Central memory CD8-positive, alpha-beta T cell (primary cell): ENCODE data around the gene LRRK1.
"Not testable (repeated sequence)": the region's sequence is repeated elsewhere in the genome, so short reads cannot be mapped to it uniquely, and the experiment has no call there.

Experiments
- ATAC-seq: fragments of 150-1000 bp; cut with Tn5 transposase; replicated peaks from 2 replicates; pipeline ENCODE4 v1.10.0; 2022; ENCODE audit warnings: mild to moderate bottlenecking, moderate FRiP score, moderate number of reproducible peaks; ENCODE audit not compliant: poor library complexity, severe bottlenecking; ENCODE audit errors: extremely low read depth
- DNase-seq, 2 donors: peaks; one replicate each; pipeline ENCODE4 v3.0.0; 2021; ENCODE audit warnings: low spot score in 2 of 2
- H3K27ac Mint-ChIP-seq: one replicate; pipeline ENCODE4 v1.8.0; 2022; ENCODE audit warnings: low read depth, mild to moderate bottlenecking, moderate library complexity, mixed read lengths
- H3K27me3 Mint-ChIP-seq: one replicate; pipeline ENCODE4 v1.8.0; 2022; ENCODE audit warnings: mixed read lengths
- H3K36me3 Mint-ChIP-seq: one replicate; pipeline ENCODE4 v1.8.0; 2022; ENCODE audit warnings: mild to moderate bottlenecking, moderate library complexity, mixed read lengths; ENCODE audit not compliant: insufficient read depth
- H3K4me1 Mint-ChIP-seq: one replicate; pipeline ENCODE4 v1.8.0; 2022; ENCODE audit warnings: mixed read lengths
- H3K4me3 Mint-ChIP-seq: one replicate; pipeline ENCODE4 v1.8.0; 2022; ENCODE audit warnings: mild to moderate bottlenecking, moderate library complexity, mixed read lengths
- H3K9me3 Mint-ChIP-seq: one replicate; pipeline ENCODE4 v1.8.0; 2022; ENCODE audit warnings: mixed read lengths

LRRK1 gene

DNA sequence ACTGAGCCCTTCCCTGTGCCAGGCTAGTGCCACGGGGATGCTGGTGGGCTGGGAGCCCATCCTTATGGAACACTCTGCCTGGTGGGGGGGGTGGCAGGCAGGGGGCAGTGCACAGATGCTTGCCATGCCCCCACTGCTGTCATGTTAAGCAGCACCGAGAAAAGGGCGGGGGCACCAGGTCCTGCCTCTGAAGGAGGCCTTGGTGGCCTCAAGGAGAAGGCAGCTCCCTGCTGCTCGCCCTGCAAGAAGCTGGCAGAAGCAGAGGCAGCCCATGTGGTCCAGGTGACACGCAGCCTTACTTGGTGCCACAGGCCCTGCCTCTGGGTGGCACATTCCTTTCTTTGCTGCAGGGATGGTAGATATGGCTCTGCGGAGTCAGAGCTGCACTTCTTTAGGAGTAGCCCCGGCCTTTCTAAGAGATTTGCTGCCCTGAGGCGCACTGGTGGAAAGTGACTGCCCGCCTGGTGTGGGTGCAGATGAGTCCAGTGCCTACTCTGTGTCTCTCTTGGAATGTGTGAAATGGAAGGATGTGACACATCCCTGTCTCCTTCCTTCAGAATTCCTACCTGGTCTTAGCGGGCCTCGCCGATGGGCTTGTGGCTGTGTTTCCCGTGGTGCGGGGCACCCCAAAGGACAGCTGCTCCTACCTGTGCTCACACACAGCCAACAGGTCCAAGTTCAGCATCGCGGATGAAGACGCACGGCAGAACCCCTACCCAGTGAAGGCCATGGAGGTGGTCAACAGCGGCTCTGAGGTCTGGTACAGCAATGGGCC lies 145.8 kb downstream of the LRRK1 start:
- ATAC-seq (no peak), DNase-seq (no peak)
- Mint-ChIP-seq H3K36me3 (peaks cover 4% of the 10 kb centered on the region), H3K9me3 (no peaks in the 10 kb centered on the region), H3K4me3 (no peak overlapping the region), H3K27ac (no peak overlapping the region), H3K27me3 (no peaks in the 10 kb centered on the region), H3K4me1 (no peaks in the 10 kb centered on the region)

DNA sequence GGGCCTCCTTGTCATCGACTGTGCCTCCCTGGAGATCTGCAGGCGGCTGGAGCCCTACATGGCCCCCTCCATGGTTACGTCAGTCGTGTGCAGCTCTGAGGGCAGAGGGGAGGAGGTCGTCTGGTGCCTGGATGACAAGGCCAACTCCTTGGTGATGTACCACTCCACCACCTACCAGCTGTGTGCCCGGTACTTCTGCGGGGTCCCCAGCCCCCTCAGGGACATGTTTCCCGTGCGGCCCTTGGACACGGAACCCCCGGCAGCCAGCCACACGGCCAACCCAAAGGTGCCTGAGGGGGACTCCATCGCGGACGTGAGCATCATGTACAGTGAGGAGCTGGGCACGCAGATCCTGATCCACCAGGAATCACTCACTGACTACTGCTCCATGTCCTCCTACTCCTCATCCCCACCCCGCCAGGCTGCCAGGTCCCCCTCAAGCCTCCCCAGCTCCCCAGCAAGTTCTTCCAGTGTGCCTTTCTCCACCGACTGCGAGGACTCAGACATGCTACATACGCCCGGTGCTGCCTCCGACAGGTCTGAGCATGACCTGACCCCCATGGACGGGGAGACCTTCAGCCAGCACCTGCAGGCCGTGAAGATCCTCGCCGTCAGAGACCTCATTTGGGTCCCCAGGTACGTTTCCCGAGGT lies 146.5 kb downstream of the LRRK1 start:
- Mint-ChIP-seq H3K27me3 (peaks cover 6% of the 10 kb centered on the region), H3K9me3 (no peaks in the 10 kb centered on the region), H3K4me3 (no peak overlapping the region), H3K27ac (no peak overlapping the region), H3K36me3 (peaks cover 6% of the 10 kb centered on the region), H3K4me1 (no peaks in the 10 kb centered on the region)
- ATAC-seq, result no peak
- no peak for DNase-seq

DNA sequence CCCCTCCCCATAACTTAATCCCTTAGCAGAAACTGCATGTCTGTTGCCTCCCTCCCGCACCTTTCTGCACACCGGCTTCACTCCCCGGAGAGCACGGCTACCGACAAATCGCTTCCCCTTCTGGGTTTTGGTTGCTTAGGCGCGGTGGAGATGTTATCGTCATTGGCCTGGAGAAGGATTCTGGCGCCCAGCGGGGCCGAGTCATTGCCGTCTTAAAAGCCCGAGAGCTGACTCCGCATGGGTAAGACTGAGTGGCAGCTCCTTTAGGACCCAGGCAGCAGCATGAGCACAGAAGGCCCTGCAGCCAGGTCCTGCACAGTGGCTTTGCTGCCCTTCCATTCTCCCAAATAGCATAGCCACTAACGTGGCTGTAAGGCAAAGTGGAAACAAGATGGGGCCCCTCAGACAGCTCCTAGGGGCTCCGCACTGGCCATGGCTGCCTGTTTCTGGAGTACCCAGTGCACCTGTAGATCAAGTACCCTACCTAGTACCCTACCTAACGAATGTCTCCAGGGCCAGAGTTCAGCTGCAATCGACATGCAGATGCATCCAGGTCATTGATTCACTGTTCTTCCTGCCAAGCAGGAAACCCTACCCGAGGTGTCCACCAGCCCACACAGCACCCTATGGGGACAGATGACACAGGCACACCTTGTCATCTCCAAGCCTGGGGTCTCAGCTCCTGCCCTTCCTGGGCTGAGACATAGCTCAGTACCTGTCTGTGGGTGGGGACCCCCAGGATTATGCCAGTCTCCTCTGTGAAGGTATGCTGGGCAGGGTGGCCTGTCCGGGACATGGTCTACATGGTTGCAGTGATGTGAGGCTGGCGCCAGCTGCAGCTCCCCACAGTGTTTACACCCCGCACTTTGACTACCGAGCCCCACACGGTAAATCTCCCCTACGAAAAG lies 147.6 kb downstream of the LRRK1 start:
- H3K9me3 Mint-ChIP-seq, result no peaks in the 10 kb centered on the region
- peaks cover 6% of the 10 kb centered on the region for H3K36me3 Mint-ChIP-seq
- H3K27ac Mint-ChIP-seq, result no peak overlapping the region

DNA sequence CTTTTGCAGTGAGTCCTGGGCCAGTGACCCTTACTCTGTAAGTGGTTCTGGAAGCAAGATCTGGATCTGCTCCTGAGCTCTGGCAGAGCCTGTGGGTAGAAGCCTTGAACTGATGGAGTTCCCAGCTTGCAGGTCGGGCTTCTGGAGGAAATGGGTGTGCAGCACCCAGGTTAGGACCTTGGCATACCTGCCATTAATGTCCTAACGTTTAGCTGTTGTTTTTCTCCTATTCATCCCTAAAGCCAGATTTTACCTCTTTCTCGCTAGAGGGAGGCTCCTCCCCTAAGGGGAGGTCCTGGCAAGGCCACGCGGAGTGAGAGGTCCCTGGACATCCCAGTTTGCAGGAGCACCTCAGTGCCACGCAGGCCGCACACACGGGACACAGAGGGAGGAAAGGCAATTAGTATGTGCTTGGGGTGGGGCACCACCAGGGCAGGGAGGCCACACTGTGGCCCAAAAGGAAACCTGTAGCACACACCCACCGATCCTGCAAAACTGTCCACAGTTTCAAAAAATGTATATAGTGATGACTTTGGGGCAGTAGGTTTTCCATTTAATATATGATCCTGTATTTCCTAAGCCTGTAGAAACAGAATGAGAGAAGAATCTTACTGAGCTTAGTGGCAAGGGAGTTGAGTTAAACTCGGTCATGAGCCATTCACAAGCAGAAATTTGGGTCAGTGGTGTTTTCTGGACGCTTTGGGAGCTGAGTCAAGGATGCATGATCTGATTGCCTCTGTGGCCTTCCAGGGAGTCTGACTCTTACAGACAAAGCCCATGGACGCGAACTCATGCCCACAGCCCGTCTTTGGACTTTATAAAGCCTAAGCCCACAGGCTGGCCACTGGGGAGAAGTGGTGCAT lies 148.7 kb downstream of the LRRK1 start:
- ATAC-seq, result no peak
- DNase-seq, result no peak
- Mint-ChIP-seq H3K36me3 (peaks cover 6% of the 10 kb centered on the region), H3K9me3 (no peaks in the 10 kb centered on the region), H3K27me3 (peaks cover 10% of the 10 kb centered on the region), H3K4me1 (no peaks in the 10 kb centered on the region), H3K4me3 (no peak overlapping the region), H3K27ac (no peak overlapping the region)

More for the DNA sequence above, 147.6 kb downstream of the LRRK1 start:
- peaks cover 9% of the 10 kb centered on the region for H3K27me3 Mint-ChIP-seq
- DNase-seq, result no peak
- no peaks in the 10 kb centered on the region for H3K4me1 Mint-ChIP-seq
- no peak for ATAC-seq
- H3K4me3 Mint-ChIP-seq, result no peak overlapping the region

DNA sequence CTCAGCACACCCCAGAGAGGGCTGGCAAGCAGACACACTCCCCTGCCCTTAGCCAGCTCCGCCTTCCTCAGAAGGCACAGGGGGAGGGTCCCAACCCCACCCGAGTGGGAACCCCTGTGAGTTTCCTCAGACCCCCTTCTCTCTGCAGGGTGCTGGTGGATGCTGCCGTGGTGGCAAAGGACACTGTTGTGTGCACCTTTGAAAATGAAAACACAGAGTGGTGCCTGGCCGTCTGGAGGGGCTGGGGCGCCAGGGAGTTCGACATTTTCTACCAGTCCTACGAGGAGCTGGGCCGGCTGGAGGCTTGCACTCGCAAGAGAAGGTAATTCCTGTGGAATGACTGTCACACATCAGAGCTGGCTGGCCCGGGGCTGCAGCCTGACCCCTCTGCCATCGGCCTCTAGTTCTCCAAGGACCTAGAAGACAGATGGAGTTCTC lies 149.4 kb downstream of the LRRK1 start:
- H3K4me3 Mint-ChIP-seq, result no peak overlapping the region
- no peak for DNase-seq
- peaks cover 6% of the 10 kb centered on the region for H3K36me3 Mint-ChIP-seq
- H3K9me3 Mint-ChIP-seq, result no peaks in the 10 kb centered on the region
- no peak overlapping the region for H3K27ac Mint-ChIP-seq
- ATAC-seq, result no peak
- peaks cover 16% of the 10 kb centered on the region for H3K27me3 Mint-ChIP-seq
- H3K4me1 Mint-ChIP-seq, result no peaks in the 10 kb centered on the region

DNA sequence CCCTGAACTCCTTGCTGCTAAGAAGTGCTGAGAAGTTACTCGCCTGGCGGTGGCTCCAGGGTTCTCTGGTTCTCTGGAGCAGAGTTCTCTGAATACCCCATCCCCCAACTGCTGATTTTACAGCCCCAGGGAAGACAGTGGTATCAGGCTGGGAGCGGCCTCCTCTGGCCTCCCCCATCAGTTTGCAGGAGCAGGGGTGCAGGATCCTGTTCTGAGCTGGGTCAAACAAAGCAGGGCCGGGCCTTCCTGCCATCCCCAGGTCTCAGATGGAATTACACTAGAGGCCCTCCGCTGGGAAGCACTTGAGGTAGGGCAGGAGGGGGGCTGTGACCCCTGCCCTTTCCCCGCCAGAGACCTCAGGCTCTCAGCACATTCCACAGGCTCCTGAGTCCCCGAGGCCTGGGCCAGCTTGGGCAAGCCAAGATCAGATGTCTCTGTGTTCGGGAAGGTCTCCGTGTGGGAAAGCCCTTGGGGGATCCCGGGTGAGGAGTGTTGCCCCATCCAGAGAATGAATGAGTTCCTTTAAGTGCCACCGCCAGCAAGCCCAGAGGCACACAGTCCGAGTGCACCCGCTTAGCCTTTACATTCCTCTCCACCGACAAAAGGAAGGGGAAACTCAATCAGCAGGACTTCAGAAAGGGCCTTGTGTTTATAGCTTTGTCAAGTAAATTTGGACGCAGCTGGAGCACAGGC lies 149.9 kb downstream of the LRRK1 start:
- Mint-ChIP-seq H3K36me3 (peaks cover 6% of the 10 kb centered on the region), H3K27ac (no peak overlapping the region), H3K9me3 (no peaks in the 10 kb centered on the region), H3K4me1 (no peaks in the 10 kb centered on the region), H3K27me3 (peaks cover 22% of the 10 kb centered on the region), H3K4me3 (no peak overlapping the region)
- DNase-seq, result no peak
- no peak for ATAC-seq

DNA sequence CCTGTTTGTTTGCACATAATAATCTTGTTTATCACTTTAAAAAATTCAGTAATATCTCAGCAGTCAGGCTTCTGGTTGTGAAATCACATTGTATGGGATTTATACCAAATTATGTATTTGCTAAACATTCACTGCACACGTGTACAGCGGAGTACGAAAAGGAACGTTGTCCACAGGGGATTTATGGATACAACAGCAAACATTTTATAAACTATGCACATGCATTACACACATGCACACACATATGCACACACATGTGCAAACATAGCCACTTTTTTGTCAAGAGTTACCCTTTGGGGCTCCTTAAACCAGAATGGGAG lies 150.5 kb downstream of the LRRK1 start:
- Mint-ChIP-seq H3K27ac (no peak overlapping the region), H3K36me3 (peaks cover 6% of the 10 kb centered on the region), H3K9me3 (no peaks in the 10 kb centered on the region), H3K4me3 (no peak overlapping the region), H3K4me1 (no peaks in the 10 kb centered on the region), H3K27me3 (peaks cover 27% of the 10 kb centered on the region)
- ATAC-seq, result no peak
- DNase-seq, result no peak

DNA sequence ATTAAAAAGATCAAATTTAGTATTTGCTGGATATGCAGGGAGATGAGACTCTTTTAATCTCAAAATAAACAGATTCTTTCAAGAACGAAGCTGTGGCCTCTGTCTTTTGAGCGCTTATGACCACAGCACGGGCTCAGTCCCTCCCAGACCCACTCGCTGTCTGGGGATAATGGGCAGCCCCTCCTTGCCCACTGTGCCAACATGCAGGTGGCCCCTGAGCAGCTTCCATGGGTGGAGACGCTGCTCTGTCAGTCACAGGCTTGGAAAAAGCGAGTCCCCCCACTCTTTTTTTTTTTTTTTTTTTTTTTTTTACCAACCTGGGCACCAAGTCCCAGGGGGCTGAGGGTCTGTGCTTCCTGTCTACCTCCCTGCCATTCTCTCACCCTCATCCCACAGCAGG lies 150.9 kb downstream of the LRRK1 start:
- Mint-ChIP-seq H3K36me3 (peaks cover 6% of the 10 kb centered on the region), H3K27ac (no peak overlapping the region), H3K27me3 (peaks cover 27% of the 10 kb centered on the region), H3K4me3 (no peak overlapping the region), H3K9me3 (no peaks in the 10 kb centered on the region), H3K4me1 (no peaks in the 10 kb centered on the region)
- DNase-seq (no peak), ATAC-seq (no peak)

DNA sequence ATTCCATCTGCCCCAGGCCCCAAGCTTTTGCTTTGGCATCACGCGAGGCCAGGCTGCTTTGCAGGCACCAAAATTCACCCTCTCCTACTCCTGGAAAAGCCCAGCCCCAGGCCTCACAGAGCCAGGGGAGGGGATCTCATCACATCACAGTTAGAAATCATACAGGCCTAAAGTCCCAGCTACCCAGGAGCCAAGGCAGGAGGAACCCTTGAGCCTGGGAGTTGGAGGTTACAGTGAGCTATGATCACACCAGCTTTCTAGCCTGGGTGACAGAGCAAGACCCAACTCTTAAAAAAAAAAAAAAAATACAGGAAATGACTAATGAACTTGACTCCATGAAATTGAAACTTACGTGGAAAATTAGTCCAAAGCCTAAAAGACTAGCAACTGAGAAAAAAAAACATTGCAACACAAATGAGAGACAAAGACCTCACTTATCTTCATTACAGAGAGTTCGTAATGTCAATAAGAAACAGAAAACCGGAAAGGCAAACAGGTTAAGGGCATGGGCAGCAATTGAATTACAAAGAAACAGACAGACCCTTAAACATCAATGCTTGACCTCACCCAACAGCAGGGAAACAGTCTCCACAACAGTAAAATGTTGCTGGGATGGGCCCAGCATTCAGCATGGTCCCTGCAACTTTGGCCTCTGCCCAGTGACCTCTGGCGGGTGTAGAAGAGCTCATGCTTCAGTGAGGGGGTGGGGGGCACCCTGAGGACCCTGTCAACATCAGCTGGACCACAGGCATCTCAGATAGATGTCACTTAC lies 151.5 kb downstream of the LRRK1 start:
- Mint-ChIP-seq H3K9me3 (no peaks in the 10 kb centered on the region), H3K27me3 (peaks cover 27% of the 10 kb centered on the region), H3K27ac (no peak overlapping the region), H3K4me1 (no peaks in the 10 kb centered on the region), H3K4me3 (no peak overlapping the region), H3K36me3 (peaks cover 6% of the 10 kb centered on the region)
- ATAC-seq (no peak), DNase-seq (no peak)

DNA sequence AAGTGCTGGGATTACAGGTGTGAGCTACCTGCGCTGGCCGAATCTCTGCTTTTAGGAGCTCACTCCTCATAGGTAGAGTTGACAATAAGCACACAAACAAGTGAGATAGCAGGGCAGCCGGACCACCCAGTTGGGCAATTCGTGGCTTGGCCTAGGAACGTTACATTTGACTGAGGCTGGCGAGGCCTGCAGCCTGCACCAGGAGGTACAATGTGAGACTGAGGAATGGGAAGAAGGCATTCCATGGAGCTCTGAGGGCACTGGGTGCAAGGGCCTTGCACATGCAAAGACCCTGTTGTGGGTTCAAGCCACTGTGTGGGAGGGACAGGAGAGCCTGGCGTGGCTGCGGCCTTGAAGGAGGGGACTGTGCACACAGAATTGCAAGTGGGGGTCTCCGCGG lies 152.5 kb downstream of the LRRK1 start:
- peaks cover 6% of the 10 kb centered on the region for H3K36me3 Mint-ChIP-seq
- ATAC-seq (no peak), DNase-seq (no peak)
- no peaks in the 10 kb centered on the region for H3K9me3 Mint-ChIP-seq
- H3K4me1 Mint-ChIP-seq, result no peaks in the 10 kb centered on the region
- no peak overlapping the region for H3K4me3 Mint-ChIP-seq
- peaks cover 27% of the 10 kb centered on the region for H3K27me3 Mint-ChIP-seq
- H3K27ac Mint-ChIP-seq, result no peak overlapping the region

DNA sequence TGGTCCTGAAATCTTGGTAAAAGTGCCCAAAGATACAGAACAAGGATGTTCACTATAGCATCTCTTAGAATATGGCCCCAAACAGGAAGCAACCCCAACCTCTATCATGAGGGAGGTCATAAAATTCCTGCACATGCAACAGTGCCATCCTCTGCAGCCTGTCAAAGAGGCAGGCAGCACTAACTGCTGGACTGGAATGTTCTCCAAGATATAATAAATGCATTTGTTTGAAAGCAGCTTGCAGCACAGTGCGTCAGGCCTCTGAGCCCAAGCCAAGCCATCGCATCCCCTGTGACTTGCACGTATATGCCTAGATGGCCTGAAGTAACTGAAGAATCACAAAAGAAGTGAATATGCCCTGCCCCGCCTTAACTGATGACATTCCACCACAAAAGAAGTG lies 153.1 kb downstream of the LRRK1 start:
- H3K9me3 Mint-ChIP-seq, H3K36me3 Mint-ChIP-seq, H3K4me1 Mint-ChIP-seq: not testable (repeated sequence)

More for the DNA sequence above, 153.1 kb downstream of the LRRK1 start:
- DNase-seq, H3K27ac Mint-ChIP-seq, H3K4me3 Mint-ChIP-seq, ATAC-seq: not testable (repeated sequence)
- peaks cover 27% of the 10 kb centered on the region for H3K27me3 Mint-ChIP-seq
